Upper lobe of right lung (tissue), 1 donor: Measurements from ENCODE around the gene PRR18. TPM values are rescaled to one million over a fixed set of nuclear protein-coding genes. Genes with fewer than 3 reads are reported as not detected.
"Not testable (repeated sequence)": the region's sequence is repeated elsewhere in the genome, so short reads cannot be mapped to it uniquely, and the experiment has no call there.

Experiments used
- ATAC-seq: fragments of 200-7000 bp; cut with Tn5 transposase; one replicate; pipeline ENCODE4 v1.9.1; 2020; ENCODE audit warnings: mild to moderate bottlenecking, moderate library complexity
- DNase-seq: peaks from one replicate; pipeline ENCODE4 v3.0.0-alpha.2; 2020
- H3K27ac ChIP-seq: fragments of 200-600 bp; one replicate; pipeline ENCODE4 v1.8.0; 2022
- H3K27me3 ChIP-seq: fragments of 200-600 bp; one replicate; pipeline ENCODE4 v1.8.0; 2022; ENCODE audit warnings: mild to moderate bottlenecking
- H3K36me3 ChIP-seq: fragments of 200-600 bp; one replicate; pipeline ENCODE4 v1.8.0; 2022
- H3K4me1 ChIP-seq: fragments of 200-600 bp; one replicate; pipeline ENCODE4 v1.8.0; 2022
- H3K4me3 ChIP-seq: fragments of 200-600 bp; one replicate; pipeline ENCODE4 v1.8.0; 2022; ENCODE audit warnings: mild to moderate bottlenecking
- H3K9me3 ChIP-seq: fragments of 200-600 bp; one replicate; pipeline ENCODE4 v1.8.0; 2022
- CTCF ChIP-seq: fragments of 200-600 bp; IDR thresholded peaks from one replicate; pipeline ENCODE4 v1.8.0; 2022; ENCODE audit warnings: antibody characterized with exemption
- intact Hi-C: fragments of 100-400 bp; cut with DNase I; formaldehyde crosslinking; loops from one replicate; pipeline ENCODE4 v1.11.0; 2022
- total RNA-seq: library from RNA; stranded (reverse); fragmentation: NEBNext Ultra II Directional; extraction: Animal tissue kit (Norgen Biotek cat#: 25700); gene quantifications from one replicate; pipeline ENCODE4 v1.2.1, GENCODE V29; 2021
- donor health status: DM: no; HTN: yes; CAD: no; lungs with severe emphysema.

The PRR18 gene
- total RNA-seq, 1 donor from 2014 or later, result not detected

- H3K27ac ChIP-seq, result no peak overlapping the region
- H3K36me3 ChIP-seq, result no peaks in the 10 kb centered on the region
- no peaks in the 10 kb centered on the region for H3K9me3 ChIP-seq
- no peaks in the 10 kb centered on the region for H3K4me1 ChIP-seq
- TF ChIP-seq CTCF, result no peak
- intact Hi-C loops, result no loop called here
- ATAC-seq (no peak), DNase-seq (no peak)
- no peaks in the 10 kb centered on the region for H3K27me3 ChIP-seq
- H3K4me3 ChIP-seq, result no peak overlapping the region
These were observed 44.7 kb upstream of the PRR18 start for GRCh38 chr6:166352923-166353322.

- H3K27me3 ChIP-seq, result no peaks in the 10 kb centered on the region
- intact Hi-C loops, result no loop called here
- no peak for TF ChIP-seq CTCF
- H3K27ac ChIP-seq, result no peak overlapping the region
- H3K4me3 ChIP-seq, result no peak overlapping the region
- no peaks in the 10 kb centered on the region for H3K9me3 ChIP-seq
- ATAC-seq (peak; percentile 97), DNase-seq (no peak)
- no peaks in the 10 kb centered on the region for H3K4me1 ChIP-seq
- H3K36me3 ChIP-seq, result no peaks in the 10 kb centered on the region
These were observed 43.6 kb upstream of the PRR18 start for GRCh38 chr6:166351715-166352285.

GRCh38 chr6:166348305-166348949 lies 40.2 kb upstream of the PRR18 start:
- intact Hi-C loops, result no loop called here
- Histone ChIP-seq H3K4me3 (no peak overlapping the region), H3K36me3 (no peaks in the 10 kb centered on the region), H3K27me3 (no peaks in the 10 kb centered on the region), H3K9me3 (no peaks in the 10 kb centered on the region), H3K27ac (no peak overlapping the region), H3K4me1 (peaks cover 2% of the 10 kb centered on the region)
- DNase-seq (no peak), ATAC-seq (no peak)
- no peak for TF ChIP-seq CTCF

GRCh38 chr6:166346965-166347364 lies 38.8 kb upstream of the PRR18 start:
- H3K27ac ChIP-seq, result no peak overlapping the region
- H3K4me1 ChIP-seq, result peaks cover 7% of the 10 kb centered on the region
- no peaks in the 10 kb centered on the region for H3K27me3 ChIP-seq
- no peak for DNase-seq
- intact Hi-C loops, result no loop called here
- TF ChIP-seq CTCF, result no peak
- no peaks in the 10 kb centered on the region for H3K9me3 ChIP-seq
- ATAC-seq, result no peak
- no peaks in the 10 kb centered on the region for H3K36me3 ChIP-seq
- no peak overlapping the region for H3K4me3 ChIP-seq

- DNase-seq, result no peak
- intact Hi-C loops, result no loop called here
- no peak overlapping the region for H3K4me3 ChIP-seq
These were observed 38.3 kb upstream of the PRR18 start for GRCh38 chr6:166346449-166346848.

GRCh38 chr6:166345672-166346071 lies 37.5 kb upstream of the PRR18 start:
- H3K4me1 ChIP-seq, result peaks cover 16% of the 10 kb centered on the region
- H3K27me3 ChIP-seq, H3K4me3 ChIP-seq, intact Hi-C loops, DNase-seq, H3K27ac ChIP-seq, H3K9me3 ChIP-seq, ATAC-seq, H3K36me3 ChIP-seq: not testable (repeated sequence)

More at GRCh38 chr6:166346449-166346848, 38.3 kb upstream of the PRR18 start:
- no peak for TF ChIP-seq CTCF
- ATAC-seq, result no peak
- Histone ChIP-seq H3K9me3 (no peaks in the 10 kb centered on the region), H3K27ac (no peak overlapping the region), H3K36me3 (no peaks in the 10 kb centered on the region), H3K4me1 (peaks cover 8% of the 10 kb centered on the region), H3K27me3 (no peaks in the 10 kb centered on the region)

GRCh38 chr6:166344921-166345320 lies 36.7 kb upstream of the PRR18 start:
- H3K36me3 ChIP-seq, H3K27ac ChIP-seq, intact Hi-C loops, H3K4me3 ChIP-seq, H3K9me3 ChIP-seq, H3K27me3 ChIP-seq, DNase-seq, ATAC-seq: not testable (repeated sequence)
- H3K4me1 ChIP-seq, result peaks cover 23% of the 10 kb centered on the region
